Stimulated activated CD8-positive, alpha-beta memory T cell treated with anti-CD3 and anti-CD28 coated beads, Interleukin-4, amount 100 ng/mL, for 1 hour (primary cell): ENCODE measurements around the gene ZNF474.
"Not testable (repeated sequence)": the region's sequence is repeated elsewhere in the genome, so short reads cannot be mapped to it uniquely, and the experiment has no call there.

ENCODE experiments used
- DNase-seq, 2 donors: peaks; one replicate each; pipeline ENCODE4 v3.0.0-alpha.2; 2020; ENCODE audit warnings: low read depth in 2 of 2, low spot score in 1 of 2

Gene ZNF474

DNA sequence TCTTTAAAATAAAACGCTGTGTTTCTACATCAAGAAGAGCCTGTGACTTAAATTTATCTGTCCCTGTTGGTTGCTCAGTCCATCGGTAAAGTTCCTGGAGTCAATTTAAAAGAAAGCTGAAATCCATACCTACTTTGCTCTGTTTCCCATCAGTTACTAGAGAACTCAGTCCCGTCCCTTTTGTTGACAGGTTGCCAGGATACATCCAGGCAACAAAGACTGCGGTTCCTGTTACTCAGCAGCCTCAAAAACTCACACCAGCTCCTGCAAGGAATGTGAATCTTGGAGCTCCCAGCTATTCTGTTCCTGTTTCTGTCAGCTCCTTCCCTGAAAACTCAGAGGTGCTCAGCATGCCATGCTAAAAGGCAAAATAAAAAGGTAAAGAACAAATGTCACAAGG is at the start of gene ZNF474:
TSS of gene ZNF474 (plus strand) at position 241 of the 400 bp plus-strand sequence. CDS start 22,445 bp downstream, outside the sequence.
- no peak for DNase-seq

GRCh38 chr5:122081541-122081940 is 47.8 kb upstream of the ZNF474 start:
- DNase-seq, result no peak

DNA sequence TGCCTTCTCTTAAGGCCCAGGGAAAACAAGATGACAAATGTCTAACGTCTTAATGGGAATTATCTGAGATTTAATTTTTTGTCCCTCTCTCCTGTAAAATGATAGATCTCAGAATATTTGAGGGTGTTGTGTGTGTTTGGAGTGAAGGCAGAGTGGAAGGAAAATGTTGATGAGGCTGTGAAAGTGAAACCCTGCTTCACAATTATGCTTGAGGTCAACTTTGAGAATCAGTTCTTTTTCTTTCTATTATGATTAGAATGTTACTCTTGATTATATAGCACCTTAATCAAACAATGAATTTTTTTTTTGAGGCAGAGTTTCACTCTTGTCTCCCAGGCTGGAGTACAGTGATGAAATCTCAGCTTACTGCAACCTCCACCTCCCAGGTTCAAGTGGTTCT is 45.8 kb upstream of the ZNF474 start:
- no peak for DNase-seq

DNA sequence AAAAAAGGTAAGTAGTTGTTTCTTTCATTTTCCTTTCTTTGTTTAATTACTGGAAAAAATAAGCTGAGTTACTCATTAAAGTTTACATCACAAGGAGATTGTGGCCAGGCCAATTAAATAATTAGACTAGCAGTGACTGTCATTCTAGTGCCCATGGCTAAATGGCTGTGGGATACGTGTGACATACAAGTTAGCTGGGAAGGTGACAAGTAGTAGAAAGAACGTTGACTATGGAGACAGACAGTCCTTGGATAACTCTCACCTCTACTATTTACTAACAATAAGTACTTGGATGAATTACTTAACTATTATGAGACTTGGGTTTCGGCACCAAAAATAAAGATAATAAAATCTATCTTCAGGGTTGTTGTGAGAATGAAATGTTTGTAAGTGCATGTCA is 44.3 kb upstream of the ZNF474 start:
- no peak for DNase-seq

GRCh38 chr5:122089096-122090013 is 40.0 kb upstream of the ZNF474 start:
- no peak for DNase-seq

DNA sequence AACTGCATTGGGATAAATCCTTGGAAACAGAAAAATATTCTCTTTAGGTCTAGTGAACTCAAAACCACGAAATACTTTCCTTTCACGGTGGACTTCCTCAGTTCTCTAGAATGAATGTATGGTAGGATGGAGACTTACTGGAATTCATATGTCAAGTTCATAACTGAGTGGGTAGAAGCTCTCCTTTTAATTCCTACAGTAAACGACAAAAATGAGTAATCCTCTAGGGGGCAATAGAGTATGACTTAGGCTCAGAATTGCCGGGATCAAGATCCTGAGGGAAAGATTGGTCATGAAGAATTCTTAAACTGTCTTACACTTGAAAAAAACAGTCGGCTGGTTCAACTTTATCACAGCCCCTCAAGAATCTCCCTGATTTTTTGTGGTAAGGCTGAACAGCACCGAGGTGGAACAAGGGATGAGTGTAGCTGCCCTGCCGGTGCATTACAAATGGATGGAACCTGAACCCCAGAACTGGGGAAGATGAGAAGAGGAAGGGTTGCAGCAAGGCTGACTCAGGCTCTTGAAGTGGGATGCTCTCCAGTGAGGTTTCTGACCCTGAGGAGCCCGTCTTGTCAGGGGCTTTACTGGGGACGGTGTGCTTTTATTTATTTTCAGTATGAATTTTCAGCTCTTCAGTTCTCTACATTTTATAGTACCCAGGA is 37.3 kb upstream of the ZNF474 start:
- no peak for DNase-seq

DNA sequence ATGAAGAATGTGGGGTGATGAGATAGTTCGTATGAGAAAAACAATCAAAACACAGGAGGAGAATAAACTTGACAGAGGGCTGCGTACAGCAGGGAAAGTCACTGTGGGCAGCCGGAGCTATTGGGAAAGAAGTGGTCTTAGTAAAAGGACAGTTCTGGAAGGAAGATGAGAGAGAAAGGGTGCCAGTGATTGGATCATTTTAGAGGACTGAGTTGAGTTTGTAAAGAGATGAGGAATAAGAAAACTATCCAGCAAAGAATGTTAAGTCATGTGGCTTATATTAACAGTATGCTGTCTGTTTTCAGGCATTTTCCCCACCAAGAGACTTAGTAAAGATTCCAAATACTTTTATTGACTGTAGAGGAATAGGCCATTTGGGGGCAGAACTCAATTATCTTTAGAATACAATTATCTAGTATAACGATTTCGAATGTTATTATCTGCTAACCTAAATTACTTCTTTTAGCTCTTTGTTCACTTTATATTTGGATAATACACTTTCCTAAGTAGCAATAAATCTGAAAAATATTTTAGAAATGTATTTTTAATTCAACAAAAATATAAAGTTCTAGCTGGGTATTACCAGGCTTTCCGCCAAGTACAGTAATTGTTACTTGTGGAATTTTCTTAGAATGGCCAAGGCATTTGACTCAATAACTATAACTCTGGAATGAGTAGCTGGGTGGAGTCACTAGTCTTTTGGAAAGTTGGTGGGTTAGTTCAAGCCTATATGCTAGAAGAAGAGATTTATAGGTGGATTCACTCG is 35.7 kb upstream of the ZNF474 start:
- DNase-seq, result no peak

DNA sequence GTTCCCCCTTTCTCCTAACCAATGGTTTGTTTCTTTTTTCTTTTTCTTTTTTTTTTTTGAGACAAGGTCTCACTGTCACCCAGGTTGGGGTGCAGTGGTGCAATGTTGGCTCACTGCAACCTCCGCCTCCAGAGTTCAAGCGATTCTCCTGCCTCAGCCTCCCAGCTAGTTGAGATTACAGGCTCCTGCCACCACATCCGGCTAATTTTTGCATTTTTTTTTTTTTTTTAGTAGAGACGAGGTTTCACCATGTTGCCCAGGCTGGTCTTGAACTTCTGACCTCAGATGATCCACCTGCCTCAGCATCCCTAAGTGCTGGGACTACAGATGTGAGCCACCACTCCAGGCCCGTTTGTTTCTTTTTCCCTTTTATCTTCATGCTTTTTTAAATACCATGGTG is 35.1 kb upstream of the ZNF474 start:
- DNase-seq, result not testable (repeated sequence)

GRCh38 chr5:122095158-122095557 is 34.2 kb upstream of the ZNF474 start:
- no peak for DNase-seq

- DNase-seq, result no peak
Observed at GRCh38 chr5:122097391-122097790, 32.0 kb upstream of the ZNF474 start.

DNA sequence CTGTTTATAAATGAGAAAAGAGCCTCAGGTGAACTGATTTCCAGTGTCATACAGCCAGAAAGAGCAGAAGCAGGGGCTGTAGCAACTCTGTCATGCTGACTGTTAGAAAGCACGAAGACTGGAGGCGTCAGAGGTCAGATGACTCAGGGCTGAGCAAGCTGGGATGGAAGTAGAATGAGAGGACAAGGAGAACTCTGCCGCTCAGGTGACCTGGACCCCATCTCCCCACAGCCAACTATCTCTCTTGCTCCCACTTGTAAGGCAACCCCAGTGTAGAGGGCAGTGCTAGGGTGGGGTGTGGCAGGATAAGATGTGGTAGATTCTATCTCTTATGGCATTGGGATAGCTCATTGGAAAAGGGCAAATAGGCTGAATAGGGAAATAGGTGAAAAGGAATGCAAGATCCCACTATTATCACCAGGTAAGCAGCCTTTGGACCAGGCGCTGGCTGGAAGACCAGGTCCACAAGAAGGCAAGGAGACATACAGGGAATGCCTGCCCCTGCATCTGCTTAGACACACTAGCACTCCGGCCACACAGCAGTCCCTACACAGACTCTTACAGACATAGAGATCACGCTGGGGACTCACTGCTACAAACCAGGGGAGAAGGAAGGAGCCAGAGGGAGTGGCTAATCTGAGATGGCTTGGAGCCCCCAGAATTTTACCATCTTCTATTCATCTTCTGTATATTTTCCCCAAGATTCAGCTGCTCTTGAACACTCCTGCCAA is 30.1 kb upstream of the ZNF474 start:
- DNase-seq, result no peak

DNA sequence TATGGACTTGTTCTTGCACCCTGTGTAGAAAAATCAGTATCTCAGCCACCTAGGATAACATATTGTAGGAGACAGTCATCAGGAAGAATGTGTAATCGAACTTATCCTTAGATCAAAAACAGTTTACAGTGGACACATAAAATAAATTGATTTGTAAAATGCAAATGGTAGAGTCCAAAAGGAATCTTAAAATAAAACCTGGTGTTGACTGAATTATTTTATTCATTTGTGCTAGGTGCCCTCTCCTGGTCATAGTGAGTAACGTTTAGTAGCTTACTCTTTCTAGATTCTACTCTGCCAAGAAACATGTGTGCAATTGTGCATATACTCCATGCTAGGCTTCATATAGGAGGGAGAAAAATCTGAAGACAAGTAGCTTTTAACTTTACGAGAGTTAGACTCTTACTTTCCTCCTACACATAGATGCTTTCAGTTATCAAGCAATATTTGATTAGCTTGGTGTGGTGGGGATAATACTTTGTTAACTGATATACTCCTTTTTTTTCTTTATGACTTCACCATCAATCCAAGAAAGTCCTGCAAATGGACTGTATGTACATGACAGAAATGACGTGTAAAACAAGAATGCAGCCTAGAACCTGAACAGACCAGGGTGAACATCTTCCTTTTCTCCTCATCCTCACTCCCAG is 27.6 kb upstream of the ZNF474 start:
- DNase-seq, result no peak

DNA sequence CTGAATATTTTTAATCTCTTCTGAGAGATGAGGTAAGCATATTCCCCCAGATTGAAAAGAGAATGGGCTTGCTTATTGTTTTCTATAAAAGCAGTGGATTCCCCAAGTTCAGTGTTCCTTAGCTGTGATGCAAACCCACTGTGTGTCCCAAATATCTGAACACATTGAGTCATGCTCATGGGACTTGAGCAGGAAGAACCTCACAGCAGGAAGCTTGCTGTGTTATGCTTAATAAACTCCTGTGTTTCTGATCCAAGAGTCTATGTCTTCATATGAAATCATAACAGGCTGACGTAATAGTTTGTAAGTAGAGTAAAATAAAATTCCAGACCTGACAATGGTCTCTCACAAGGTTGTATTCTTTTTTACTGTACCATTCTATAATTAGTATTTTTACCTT is 26.5 kb upstream of the ZNF474 start:
- DNase-seq, result no peak

DNA sequence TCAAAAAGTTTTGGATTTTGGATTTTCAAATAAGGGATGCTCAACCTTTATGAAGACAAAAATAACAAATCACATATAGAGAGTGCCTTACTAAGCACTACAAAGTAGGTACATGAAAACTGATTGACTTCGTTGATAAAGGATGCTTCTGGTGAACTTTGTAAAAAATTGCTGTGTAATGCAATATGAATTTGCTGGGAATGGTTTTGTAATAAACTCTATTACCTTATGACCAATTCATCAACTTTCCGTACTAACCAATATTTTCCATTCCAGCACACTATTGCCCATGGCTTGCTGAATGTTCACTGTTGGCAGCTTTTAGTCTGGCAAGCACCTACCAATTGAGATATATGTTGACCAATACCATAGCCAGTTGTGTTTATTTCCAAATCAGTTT is 23.4 kb upstream of the ZNF474 start:
- DNase-seq, result no peak

GRCh38 chr5:122107016-122107415 is 22.3 kb upstream of the ZNF474 start:
- DNase-seq, result no peak

DNA sequence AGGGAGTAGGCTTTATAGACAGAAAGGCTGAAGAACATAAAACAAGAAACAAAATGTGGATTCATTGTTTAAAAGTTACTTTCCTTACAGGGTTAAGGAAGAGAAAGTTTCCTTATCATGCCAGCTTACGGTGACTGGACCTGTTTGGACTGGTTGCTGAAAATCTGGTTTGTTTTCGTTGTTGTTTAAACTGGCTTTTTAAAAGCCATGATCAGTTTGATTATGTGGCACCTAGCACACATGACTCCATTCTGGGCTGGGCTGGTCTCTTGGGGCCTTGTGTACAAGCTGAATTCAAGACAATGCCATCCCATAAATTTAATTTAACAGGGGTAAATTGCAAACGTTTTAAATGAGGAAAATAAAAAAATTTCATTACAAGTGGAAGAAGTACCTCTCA is 18.4 kb upstream of the ZNF474 start:
- no peak for DNase-seq

- no peak for DNase-seq
Observed at GRCh38 chr5:122111460-122111859, 17.9 kb upstream of the ZNF474 start.

DNA sequence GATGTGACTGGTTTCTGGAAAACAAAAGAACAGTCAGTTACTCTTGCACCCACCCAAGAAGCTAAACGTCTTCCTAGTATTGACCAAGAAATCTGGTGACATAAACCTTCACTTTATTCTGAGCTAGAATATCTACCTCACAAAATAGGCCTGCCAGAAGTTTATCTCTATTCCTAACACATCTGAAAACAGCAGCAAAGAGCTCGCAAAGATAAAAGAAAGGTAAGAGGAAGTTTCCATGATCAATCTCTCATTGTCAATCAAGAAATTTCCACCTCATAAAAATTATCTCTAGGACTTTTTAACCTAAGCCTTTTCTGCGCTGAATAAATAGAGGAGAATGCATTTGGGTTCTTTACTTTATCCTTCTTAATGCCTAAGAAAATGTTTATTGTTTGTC is 17.3 kb upstream of the ZNF474 start:
- DNase-seq, result no peak

- DNase-seq, result no peak
Observed at GRCh38 chr5:122112733-122113558, 16.4 kb upstream of the ZNF474 start.

GRCh38 chr5:122114501-122114900 is 14.8 kb upstream of the ZNF474 start:
- DNase-seq, result no peak
